Karpas-422 (cell line): Measurements from ENCODE around the gene MAN1B1. TPM values are rescaled to one million over a fixed set of nuclear protein-coding genes. Genes with fewer than 3 reads are reported as not detected.

Source experiments
- DNase-seq: peaks from one replicate; pipeline ENCODE4 v3.0.0-alpha.2; 2015
- H2AFZ ChIP-seq: fragments of 200-600 bp; sonication (generic); 2 replicates; pipeline ENCODE4 v1.6.1; 2014; ENCODE audit warnings: antibody characterized with exemption, low read length, mixed read lengths
- H3K27ac ChIP-seq: fragments of 200-600 bp; sonication (generic); 2 replicates; pipeline ENCODE4 v1.5.1; 2014; ENCODE audit warnings: mild to moderate bottlenecking, low read length, moderate library complexity
- H3K27me3 ChIP-seq: fragments of 200-600 bp; sonication (generic); 2 replicates; pipeline ENCODE4 v1.6.1; 2014; ENCODE audit warnings: low read length, mixed read lengths
- H3K36me3 ChIP-seq: fragments of 200-600 bp; sonication (generic); 2 replicates; pipeline ENCODE4 v1.6.1; 2014; ENCODE audit warnings: low read length, mixed read lengths; ENCODE audit not compliant: insufficient read depth
- H3K4me1 ChIP-seq: fragments of 200-600 bp; sonication (generic); 2 replicates; pipeline ENCODE4 v1.6.1; 2014; ENCODE audit warnings: mild to moderate bottlenecking, low read length, mixed read lengths
- H3K4me2 ChIP-seq: fragments of 200-600 bp; sonication (generic); 2 replicates; pipeline ENCODE4 v1.6.1; 2014; ENCODE audit warnings: low read length, low read depth, mild to moderate bottlenecking; ENCODE audit not compliant: poor library complexity, severe bottlenecking
- H3K4me3 ChIP-seq: fragments of 200-600 bp; sonication (generic); 2 replicates; pipeline ENCODE4 v1.5.1; 2014; ENCODE audit warnings: mild to moderate bottlenecking, antibody characterized with exemption, low read length, mixed read lengths
- H3K79me2 ChIP-seq: fragments of 200-600 bp; sonication (generic); 2 replicates; pipeline ENCODE4 v1.6.1; 2014; ENCODE audit warnings: mild to moderate bottlenecking, low read length, mixed read lengths
- H3K9ac ChIP-seq: fragments of 200-600 bp; sonication (generic); 2 replicates; pipeline ENCODE4 v1.6.0; 2014; ENCODE audit warnings: low read length
- H3K9me2 ChIP-seq: fragments of 200-600 bp; sonication (generic), shearing (Covaris generic); replicated peaks from 2 replicates; pipeline ENCODE4 v1.6.0; 2014; ENCODE audit warnings: mild to moderate bottlenecking, low read length, moderate library complexity; ENCODE audit not compliant: insufficient read depth
- H3K9me3 ChIP-seq: fragments of 300-700, 200-600 bp; sonication (generic); 2 replicates; pipeline ENCODE4 v1.6.1; 2014; ENCODE audit warnings: low read length, mixed read lengths
- H4K20me1 ChIP-seq: fragments of 200-600 bp; sonication (generic); 2 replicates; pipeline ENCODE4 v1.6.1; 2014; ENCODE audit warnings: mild to moderate bottlenecking, antibody characterized with exemption, low read length, low read depth; ENCODE audit not compliant: insufficient read depth
- total RNA-seq: library from RNA; depleted of rRNA; stranded (reverse); fragments of >200 nt; shearing (Covaris generic); gene quantifications from 2 replicates; pipeline ENCODE4 v1.2.3, GENCODE V29; 2014; ENCODE audit warnings: low replicate concordance

MAN1B1 gene
- total RNA-seq, 1 experiment from 2014 or later: 28.9 TPM

DNA sequence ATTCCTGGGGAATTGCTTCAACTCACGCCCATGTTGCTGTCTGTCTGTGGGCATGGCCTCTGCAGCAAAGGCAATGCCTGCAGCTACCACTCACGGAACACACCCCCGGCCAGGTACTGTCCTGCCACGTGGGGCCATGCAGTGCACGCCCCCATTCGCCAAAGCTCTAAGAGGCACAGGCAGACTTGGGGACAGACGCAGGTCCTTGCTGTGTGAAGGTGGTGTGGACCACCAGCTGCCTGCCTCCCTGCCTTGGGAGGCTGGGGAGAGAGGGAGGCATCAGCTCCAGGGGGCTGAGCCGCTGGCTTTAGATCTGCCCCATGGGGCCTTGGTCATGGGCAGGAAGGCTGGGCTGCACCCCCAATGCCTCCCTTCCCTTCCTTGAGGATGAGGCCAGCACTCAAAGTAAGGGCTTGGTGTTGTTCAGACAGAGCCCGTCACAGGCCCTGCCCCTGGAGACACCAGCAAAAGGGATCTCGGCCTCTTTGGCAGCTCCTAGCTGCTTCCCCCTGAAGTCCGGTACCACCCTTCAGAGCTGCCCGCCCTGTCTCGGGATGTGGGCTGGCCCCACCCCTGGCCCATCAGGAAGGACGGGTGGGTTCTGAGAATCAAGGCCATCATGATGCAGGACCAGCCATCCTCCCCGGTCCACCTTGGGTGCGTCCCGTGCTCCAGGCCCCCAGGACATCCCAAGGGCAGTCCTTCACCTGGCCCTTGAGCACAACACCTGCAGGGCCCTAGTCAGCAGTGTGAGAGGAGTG is 54.4 kb downstream of the MAN1B1 start:
- Histone ChIP-seq H2AFZ (no peak overlapping the region), H3K9ac (no peak overlapping the region), H3K4me3 (no peak overlapping the region), H3K27me3 (no peaks in the 10 kb centered on the region), H4K20me1 (no peaks in the 10 kb centered on the region), H3K4me1 (peaks cover 6% of the 10 kb centered on the region; the same call in 1 of the 2 replicates), H3K79me2 (no peaks in the 10 kb centered on the region), H3K9me3 (no peaks in the 10 kb centered on the region), H3K9me2 (no peaks in the 10 kb centered on the region), H3K36me3 (no peaks in the 10 kb centered on the region), H3K4me2 (no peak overlapping the region), H3K27ac (no peak overlapping the region)
- DNase-seq: no peak

DNA sequence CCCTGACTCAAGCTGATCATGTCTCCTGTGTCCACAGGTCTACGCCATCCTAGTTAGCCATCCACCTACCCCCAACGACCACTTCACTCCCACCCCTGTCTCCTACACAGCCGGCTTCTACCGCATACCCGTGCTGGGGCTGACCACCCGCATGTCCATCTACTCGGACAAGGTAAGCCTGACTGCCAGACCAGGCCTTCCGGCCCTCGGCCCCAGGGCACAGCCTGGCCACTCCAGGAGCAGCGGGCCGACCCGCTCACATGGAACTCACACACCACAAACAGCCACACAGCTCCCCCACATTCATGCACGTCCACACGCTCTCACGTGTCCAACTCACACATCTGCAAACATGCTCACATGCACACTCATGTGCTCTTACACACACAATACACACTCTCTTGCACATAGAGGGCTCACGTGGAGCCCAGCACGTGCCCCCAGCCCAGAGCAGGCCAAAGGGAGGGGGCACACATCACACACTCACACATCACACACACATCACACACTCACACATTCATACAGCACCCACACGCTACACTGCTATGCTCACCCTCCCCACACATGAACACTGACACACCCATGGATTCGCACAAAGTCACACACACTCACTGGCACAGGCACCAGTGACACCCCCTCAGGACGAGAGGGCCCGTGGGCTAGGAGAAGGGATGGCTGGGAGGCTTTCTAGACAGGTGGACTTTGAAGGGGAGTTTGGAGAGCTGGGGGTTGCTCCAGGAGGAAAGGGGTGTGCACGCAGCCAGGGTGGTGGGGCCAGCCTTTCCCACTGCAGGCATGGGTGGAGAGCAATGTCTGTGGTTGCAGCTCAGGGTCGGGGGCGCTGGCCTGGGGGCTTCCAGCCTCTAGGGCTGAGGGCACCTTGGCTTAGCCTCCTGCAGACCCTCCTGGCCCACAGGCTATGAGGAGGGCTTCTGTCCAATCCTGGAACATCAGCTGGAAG is 55.5 kb downstream of the MAN1B1 start:
- H3K9me2 ChIP-seq: no peaks in the 10 kb centered on the region
- DNase-seq: no peak
- no peak overlapping the region for H3K4me3 ChIP-seq
- H3K9ac ChIP-seq: no peak overlapping the region
- no peak overlapping the region for H2AFZ ChIP-seq
- H3K9me3 ChIP-seq: no peaks in the 10 kb centered on the region
- no peaks in the 10 kb centered on the region for H3K36me3 ChIP-seq
- H3K27ac ChIP-seq: no peak overlapping the region
- H4K20me1 ChIP-seq: no peaks in the 10 kb centered on the region
- peaks cover 6% of the 10 kb centered on the region; the same call in 1 of the 2 replicates for H3K4me1 ChIP-seq
- no peaks in the 10 kb centered on the region for H3K79me2 ChIP-seq
- H3K27me3 ChIP-seq: no peaks in the 10 kb centered on the region
- H3K4me2 ChIP-seq: no peak overlapping the region

DNA sequence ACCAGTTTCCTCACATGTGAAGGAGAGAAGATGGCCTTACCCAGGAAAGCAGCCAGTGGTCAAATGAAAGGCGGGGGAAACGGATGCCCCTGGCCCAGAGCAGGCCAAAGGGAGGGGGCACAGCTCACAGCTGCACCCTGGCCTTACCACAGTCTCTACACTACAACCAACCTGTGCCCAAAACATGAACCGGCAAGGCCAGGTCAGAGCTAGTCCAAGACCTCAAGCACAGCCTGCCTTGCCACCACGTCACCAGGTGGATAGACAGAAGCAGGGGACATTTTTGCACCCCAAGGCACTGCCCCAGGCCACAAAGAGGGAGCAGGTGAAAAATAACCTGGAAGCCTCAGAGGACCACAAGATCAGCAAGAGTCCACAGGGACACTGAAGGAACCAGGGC is 56.7 kb downstream of the MAN1B1 start:
- Histone ChIP-seq H3K4me3 (no peak overlapping the region), H3K79me2 (no peaks in the 10 kb centered on the region), H3K4me2 (no peak overlapping the region), H4K20me1 (no peaks in the 10 kb centered on the region), H3K27me3 (no peaks in the 10 kb centered on the region), H3K36me3 (no peaks in the 10 kb centered on the region), H3K27ac (no peak overlapping the region), H3K9ac (no peak overlapping the region), H3K9me2 (no peaks in the 10 kb centered on the region), H2AFZ (no peak overlapping the region), H3K4me1 (no peaks in the 10 kb centered on the region), H3K9me3 (no peaks in the 10 kb centered on the region)
- no peak for DNase-seq

DNA sequence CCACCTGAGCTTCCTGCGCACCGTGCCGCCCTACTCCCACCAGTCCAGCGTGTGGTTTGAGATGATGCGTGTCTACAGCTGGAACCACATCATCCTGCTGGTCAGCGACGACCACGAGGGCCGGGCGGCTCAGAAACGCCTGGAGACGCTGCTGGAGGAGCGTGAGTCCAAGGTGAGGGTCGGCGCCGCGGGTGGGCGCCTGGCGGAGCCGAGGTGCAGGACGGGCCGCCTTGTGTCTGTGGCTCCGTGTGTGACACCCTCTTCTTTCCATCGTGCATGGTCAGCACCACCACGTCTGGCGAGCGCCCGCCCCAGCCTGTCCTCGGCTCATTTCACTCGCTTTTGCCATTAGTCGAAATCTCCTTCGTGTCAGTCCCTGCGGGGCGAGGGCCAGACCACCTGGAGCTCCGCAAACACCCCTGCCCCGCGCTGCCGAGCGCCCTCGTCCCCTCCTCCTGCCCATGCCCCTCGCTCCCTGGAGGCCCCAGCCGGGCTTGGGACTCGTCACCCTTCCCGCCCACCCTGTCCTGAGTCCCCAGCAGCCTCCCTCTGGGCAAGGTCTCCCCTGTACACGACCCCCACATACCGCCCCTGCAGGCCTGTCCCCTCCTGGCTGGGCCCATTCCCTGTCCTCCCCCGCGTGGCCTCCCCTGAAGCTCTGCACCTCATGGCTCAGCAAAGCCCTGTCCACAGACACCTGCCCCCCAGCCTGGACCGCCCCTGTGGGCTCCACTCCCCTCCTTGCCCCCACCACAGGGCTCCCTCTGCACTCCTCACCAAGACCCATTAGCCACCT is 59.1 kb downstream of the MAN1B1 start:
- Histone ChIP-seq H3K9me3 (no peaks in the 10 kb centered on the region), H3K27ac (no peak overlapping the region), H3K36me3 (no peaks in the 10 kb centered on the region), H4K20me1 (no peaks in the 10 kb centered on the region), H3K79me2 (no peaks in the 10 kb centered on the region), H3K4me3 (no peak overlapping the region), H3K27me3 (no peaks in the 10 kb centered on the region), H3K9me2 (no peaks in the 10 kb centered on the region), H3K4me1 (peaks cover 7% of the 10 kb centered on the region), H2AFZ (no peak overlapping the region), H3K4me2 (no peak overlapping the region), H3K9ac (no peak overlapping the region)
- no peak for DNase-seq

DNA sequence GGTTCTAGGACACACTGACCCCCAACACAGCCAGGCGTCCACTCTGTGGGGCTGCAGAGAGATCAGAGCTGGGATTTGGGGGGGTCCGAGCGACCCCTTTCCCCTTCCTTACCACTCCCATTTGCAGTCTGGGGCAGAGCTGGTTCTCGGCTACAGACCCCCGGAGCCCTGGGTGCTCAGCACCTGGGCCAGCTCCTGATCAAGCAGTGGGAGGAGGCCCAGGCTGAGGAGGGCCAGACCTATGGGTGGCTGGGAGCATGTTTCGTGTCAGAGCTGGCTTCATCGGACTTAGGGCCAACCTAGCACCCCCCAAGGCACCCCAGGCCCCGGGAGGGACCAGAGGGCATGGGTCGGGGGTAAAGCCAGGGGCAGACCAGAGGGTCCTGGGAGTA is 59.7 kb downstream of the MAN1B1 start:
- H3K9me3 ChIP-seq: no peaks in the 10 kb centered on the region
- peaks cover 7% of the 10 kb centered on the region for H3K4me1 ChIP-seq
- H3K9me2 ChIP-seq: no peaks in the 10 kb centered on the region
- no peak overlapping the region for H3K4me2 ChIP-seq
- no peaks in the 10 kb centered on the region for H3K27me3 ChIP-seq
- H3K36me3 ChIP-seq: no peaks in the 10 kb centered on the region
- no peaks in the 10 kb centered on the region for H3K79me2 ChIP-seq
- peak; percentile 62 for DNase-seq
- no peak overlapping the region for H3K4me3 ChIP-seq
- no peak overlapping the region for H3K9ac ChIP-seq
- H4K20me1 ChIP-seq: no peaks in the 10 kb centered on the region
- no peak overlapping the region for H3K27ac ChIP-seq
- no peak overlapping the region for H2AFZ ChIP-seq

DNA sequence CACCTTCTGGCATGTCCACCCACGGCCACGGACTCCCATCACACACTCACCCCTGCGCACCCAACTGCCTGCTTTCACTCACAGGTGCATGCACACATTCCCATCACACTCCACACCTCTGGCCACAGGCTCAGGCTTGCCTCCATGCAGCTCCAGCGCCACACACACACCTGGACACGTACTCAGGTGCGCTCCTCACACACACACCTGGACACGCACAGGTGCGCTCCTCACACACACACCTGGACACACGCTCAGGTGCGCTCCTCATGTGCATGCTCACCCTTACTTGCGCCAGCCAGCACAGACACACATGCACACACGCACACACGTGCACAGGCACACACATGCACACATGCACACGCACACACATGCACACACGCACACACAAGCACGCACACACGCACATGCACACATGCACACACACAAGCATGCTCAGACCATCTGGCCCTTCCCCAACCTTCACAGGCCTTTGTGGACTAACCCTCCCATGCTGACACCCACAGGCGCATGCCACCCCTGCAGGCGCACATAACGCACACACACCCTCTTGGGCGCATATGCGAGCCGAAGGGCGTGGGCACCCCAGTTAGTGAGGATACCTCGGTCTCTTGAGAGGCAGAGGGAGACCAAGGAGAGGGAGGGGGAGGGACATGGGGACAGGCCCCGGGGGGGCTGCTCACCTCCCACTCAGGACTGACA is 60.5 kb downstream of the MAN1B1 start:
- Histone ChIP-seq H3K4me3 (no peak overlapping the region), H4K20me1 (no peaks in the 10 kb centered on the region), H3K9ac (no peak overlapping the region), H3K27ac (no peak overlapping the region), H3K4me2 (no peak overlapping the region), H3K27me3 (no peaks in the 10 kb centered on the region), H3K36me3 (no peaks in the 10 kb centered on the region), H2AFZ (no peak overlapping the region), H3K9me2 (no peaks in the 10 kb centered on the region), H3K4me1 (peaks cover 7% of the 10 kb centered on the region), H3K79me2 (no peaks in the 10 kb centered on the region), H3K9me3 (no peaks in the 10 kb centered on the region)
- no peak for DNase-seq

DNA sequence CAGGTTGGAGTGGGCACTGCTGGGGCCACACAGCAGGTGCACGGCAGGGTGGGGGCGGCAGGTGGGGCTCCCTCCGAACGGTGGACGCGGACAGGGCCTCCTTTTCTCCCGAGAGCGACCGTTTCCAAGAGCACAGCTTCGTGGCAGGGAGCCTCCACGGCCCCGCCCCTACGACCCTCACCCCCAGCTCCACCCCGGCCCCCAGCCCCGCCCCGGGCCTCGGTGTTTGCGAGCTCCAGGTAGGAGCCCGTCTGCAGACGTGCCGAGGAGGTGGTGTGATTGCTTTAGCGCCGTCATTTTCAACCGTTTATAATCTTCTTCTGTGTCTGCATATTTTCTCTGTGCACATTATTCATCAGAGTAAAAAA is 61.0 kb downstream of the MAN1B1 start:
- Histone ChIP-seq H4K20me1 (no peaks in the 10 kb centered on the region), H3K79me2 (no peaks in the 10 kb centered on the region), H3K27ac (no peak overlapping the region), H3K4me1 (peaks cover 7% of the 10 kb centered on the region), H3K27me3 (no peaks in the 10 kb centered on the region), H3K9me3 (no peaks in the 10 kb centered on the region), H3K9ac (no peak overlapping the region), H3K4me2 (no peak overlapping the region), H3K9me2 (no peaks in the 10 kb centered on the region), H2AFZ (no peak overlapping the region), H3K4me3 (no peak overlapping the region), H3K36me3 (no peaks in the 10 kb centered on the region)
- no peak for DNase-seq
